GM23338 (cell line): ENCODE data around the gene EPS8L3. TPM values are rescaled to one million over a fixed set of nuclear protein-coding genes. Genes with fewer than 3 reads are reported as not detected.

Source experiments
- ATAC-seq: fragments of 200-7000 bp; cut with Tn5 transposase; 3 replicates; pipeline ENCODE4 v1.9.1; 2020
- DNase-seq: peaks from one replicate; pipeline ENCODE4 v3.0.0-alpha.2; 2015; ENCODE audit warnings: low spot score
- H2AFZ ChIP-seq: fragments of 200-600 bp; sonication (generic); 2 replicates; pipeline ENCODE4 v1.8.0; 2016; ENCODE audit warnings: antibody characterized with exemption, mild to moderate bottlenecking, moderate library complexity
- H3F3A ChIP-seq: fragments of 200-600 bp; sonication (generic); replicated peaks from 2 replicates; pipeline ENCODE4 v1.8.0; 2017; ENCODE audit warnings: antibody characterized with exemption, mixed run types, low read depth
- H3K27ac ChIP-seq: fragments of 200-600 bp; sonication (generic); 2 replicates; pipeline ENCODE4 v1.6.1; 2016; ENCODE audit warnings: low read depth
- H3K27me3 ChIP-seq: fragments of 200-600 bp; sonication (generic); 2 replicates; pipeline ENCODE4 v1.8.0; 2016; ENCODE audit warnings: mild to moderate bottlenecking, mixed run types, moderate library complexity; ENCODE audit not compliant: insufficient read depth
- H3K36me3 ChIP-seq: fragments of 200-600 bp; sonication (generic); 2 replicates; pipeline ENCODE4 v1.8.0; 2016; ENCODE audit warnings: mild to moderate bottlenecking; ENCODE audit not compliant: insufficient read depth
- H3K4me1 ChIP-seq: fragments of 200-600 bp; sonication (generic); 2 replicates; pipeline ENCODE4 v1.8.0; 2016; ENCODE audit warnings: mild to moderate bottlenecking, moderate library complexity; ENCODE audit not compliant: insufficient read depth
- H3K4me2 ChIP-seq: fragments of 200-600 bp; sonication (generic); 2 replicates; pipeline ENCODE4 v1.7.1; 2017; ENCODE audit warnings: mixed run types
- H3K4me3 ChIP-seq: fragments of 200-600 bp; sonication (generic); 2 replicates; pipeline ENCODE4 v1.6.1; 2016; ENCODE audit warnings: mixed run types
- H3K79me2 ChIP-seq: fragments of 200-600 bp; sonication (generic); replicated peaks from 2 replicates; pipeline ENCODE4 v1.8.0; 2017; ENCODE audit warnings: mild to moderate bottlenecking; ENCODE audit not compliant: insufficient read depth
- H3K9me2 ChIP-seq: fragments of 200-600 bp; sonication (generic); 2 replicates; pipeline ENCODE4 v1.8.0; 2017; ENCODE audit not compliant: insufficient read depth
- H4K20me1 ChIP-seq: fragments of 200-600 bp; sonication (generic); replicated peaks from 2 replicates; pipeline ENCODE4 v1.8.0; 2017; ENCODE audit warnings: mild to moderate bottlenecking; ENCODE audit not compliant: insufficient read depth
- H3K27ac Mint-ChIP-seq: 2 replicates; pipeline ENCODE4 v1.8.0; 2020; ENCODE audit warnings: inconsistent platforms, mild to moderate bottlenecking, moderate library complexity, mixed read lengths
- H3K27me3 Mint-ChIP-seq: 3 replicates; pipeline ENCODE4 v1.8.0; 2022; ENCODE audit warnings: low read depth, mild to moderate bottlenecking, moderate library complexity, mixed read lengths, inconsistent platforms; ENCODE audit not compliant: insufficient read depth, poor library complexity
- H3K36me3 Mint-ChIP-seq: 3 replicates; pipeline ENCODE4 v1.8.0; 2021; ENCODE audit warnings: low read depth, mild to moderate bottlenecking, inconsistent platforms, moderate library complexity, mixed read lengths
- H3K4me1 Mint-ChIP-seq: 3 replicates; pipeline ENCODE4 v1.8.0; 2020; ENCODE audit warnings: mild to moderate bottlenecking, inconsistent platforms, mixed read lengths
- H3K4me3 Mint-ChIP-seq: 3 replicates; pipeline ENCODE4 v1.8.0; 2021; ENCODE audit warnings: moderate library complexity, mild to moderate bottlenecking, inconsistent platforms, mixed read lengths
- H3K9me3 Mint-ChIP-seq: 3 replicates; pipeline ENCODE4 v1.8.0; 2020; ENCODE audit warnings: moderate library complexity, mild to moderate bottlenecking, inconsistent platforms, mixed read lengths
- CREB1 ChIP-seq: fragments of 250-450 bp; sonication (Bioruptor Pico); IDR thresholded peaks from 2 replicates; pipeline ENCODE4 v1.5.0; 2020; ENCODE audit warnings: low read depth, mild to moderate bottlenecking, moderate library complexity
- EZH2 ChIP-seq: fragments of 200-600 bp; sonication (generic); IDR thresholded peaks from one replicate; pipeline ENCODE4 v1.8.0; 2017; ENCODE audit warnings: antibody characterized with exemption, mild to moderate bottlenecking, low read depth; ENCODE audit not compliant: unreplicated experiment
- EZH2phosphoT487 ChIP-seq: fragments of 200-600 bp; sonication (generic); IDR thresholded peaks from one replicate; pipeline ENCODE4 v1.8.1; 2018; ENCODE audit warnings: antibody characterized with exemption; ENCODE audit not compliant: unreplicated experiment
- JUNB ChIP-seq: IDR thresholded peaks from one replicate; pipeline ENCODE4 v1.6.1; 2016; ENCODE audit warnings: antibody characterized with exemption; ENCODE audit not compliant: unreplicated experiment
- NANOG ChIP-seq: IDR thresholded peaks from 2 replicates; pipeline ENCODE4 v1.6.1; 2016; ENCODE audit warnings: antibody characterized with exemption, borderline replicate concordance
- POLR2AphosphoS5 ChIP-seq: IDR thresholded peaks from 2 replicates; pipeline ENCODE4 v1.6.1; 2016; ENCODE audit warnings: antibody characterized with exemption, low read depth
- STAT1 ChIP-seq: IDR thresholded peaks from one replicate; pipeline ENCODE4 v1.6.1; 2016; ENCODE audit warnings: antibody characterized with exemption; ENCODE audit not compliant: unreplicated experiment
- ZNF114 ChIP-seq: fragments of 250-450 bp; sonication (Bioruptor Pico); IDR thresholded peaks from 2 replicates; pipeline ENCODE4 v1.5.0; 2020; ENCODE audit warnings: mild to moderate bottlenecking, moderate library complexity
- polyA plus RNA-seq: library from polyadenylated mRNA; unstranded; fragments of >200 nt; fragmentation: Nextera tagmentation; extraction: Ambion mirVana; gene quantifications from 2 replicates; pipeline ENCODE4 v1.2.1, GENCODE V29; 2016
- total RNA-seq: library from RNA; depleted of rRNA; stranded (reverse); fragments of >200 nt; shearing (Covaris generic); gene quantifications from 2 replicates; pipeline ENCODE4 v1.2.3, GENCODE V29; 2014
- TF ChIP-seq, protein P1 (sequence below): IDR thresholded peaks from 2 replicates; pipeline ENCODE4 v1.6.1; 2016; ENCODE audit warnings: antibody characterized with exemption
- TF ChIP-seq, protein P2 (sequence below), 2 experiments: fragments of 200-600 bp in 1 of 2; sonication (generic) in 1 of 2; conservative IDR thresholded peaks; 2 replicates each; pipeline versions ENCODE4 v1.5.1 to v1.6.1; 2016 to 2017; ENCODE audit warnings: antibody characterized with exemption in 2 of 2, low read depth in 2 of 2, mild to moderate bottlenecking in 2 of 2, moderate library complexity in 1 of 2
- TF ChIP-seq, protein P3 (sequence below): fragments of 250-450 bp; sonication (Bioruptor Pico); IDR thresholded peaks from 2 replicates; pipeline ENCODE4 v1.5.0; 2020; ENCODE audit warnings: mild to moderate bottlenecking, moderate library complexity
- TF ChIP-seq, protein P4 (sequence below): IDR thresholded peaks from one replicate; pipeline ENCODE4 v1.6.1; 2018; ENCODE audit warnings: antibody characterized with exemption; ENCODE audit not compliant: unreplicated experiment

EPS8L3 gene
- total and polyA plus RNA-seq, 2 experiments from 2014 or later: not detected

DNA sequence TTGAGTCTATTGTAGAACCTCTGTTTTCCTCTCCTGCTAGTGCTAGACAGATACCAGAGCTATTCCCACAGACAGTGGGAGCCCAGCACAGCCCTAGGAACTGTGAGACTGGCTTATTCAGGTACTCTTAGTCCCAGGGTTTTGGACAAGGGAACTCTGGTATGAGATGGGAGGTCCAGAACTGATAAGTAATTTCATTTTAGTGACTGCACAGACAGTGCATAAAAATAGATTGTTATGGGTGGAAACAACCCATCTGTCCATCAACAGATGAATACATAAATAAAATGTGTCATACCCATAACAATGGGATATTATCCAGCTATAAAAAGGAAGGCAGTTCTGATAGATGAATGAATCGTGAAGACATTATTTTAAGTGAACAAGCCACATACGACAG, 9.0 kb downstream of the EPS8L3 start:
- TF ChIP-seq, protein P1, sequence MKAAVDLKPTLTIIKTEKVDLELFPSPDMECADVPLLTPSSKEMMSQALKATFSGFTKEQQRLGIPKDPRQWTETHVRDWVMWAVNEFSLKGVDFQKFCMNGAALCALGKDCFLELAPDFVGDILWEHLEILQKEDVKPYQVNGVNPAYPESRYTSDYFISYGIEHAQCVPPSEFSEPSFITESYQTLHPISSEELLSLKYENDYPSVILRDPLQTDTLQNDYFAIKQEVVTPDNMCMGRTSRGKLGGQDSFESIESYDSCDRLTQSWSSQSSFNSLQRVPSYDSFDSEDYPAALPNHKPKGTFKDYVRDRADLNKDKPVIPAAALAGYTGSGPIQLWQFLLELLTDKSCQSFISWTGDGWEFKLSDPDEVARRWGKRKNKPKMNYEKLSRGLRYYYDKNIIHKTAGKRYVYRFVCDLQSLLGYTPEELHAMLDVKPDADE: no peak
- TF ChIP-seq, protein P2, sequence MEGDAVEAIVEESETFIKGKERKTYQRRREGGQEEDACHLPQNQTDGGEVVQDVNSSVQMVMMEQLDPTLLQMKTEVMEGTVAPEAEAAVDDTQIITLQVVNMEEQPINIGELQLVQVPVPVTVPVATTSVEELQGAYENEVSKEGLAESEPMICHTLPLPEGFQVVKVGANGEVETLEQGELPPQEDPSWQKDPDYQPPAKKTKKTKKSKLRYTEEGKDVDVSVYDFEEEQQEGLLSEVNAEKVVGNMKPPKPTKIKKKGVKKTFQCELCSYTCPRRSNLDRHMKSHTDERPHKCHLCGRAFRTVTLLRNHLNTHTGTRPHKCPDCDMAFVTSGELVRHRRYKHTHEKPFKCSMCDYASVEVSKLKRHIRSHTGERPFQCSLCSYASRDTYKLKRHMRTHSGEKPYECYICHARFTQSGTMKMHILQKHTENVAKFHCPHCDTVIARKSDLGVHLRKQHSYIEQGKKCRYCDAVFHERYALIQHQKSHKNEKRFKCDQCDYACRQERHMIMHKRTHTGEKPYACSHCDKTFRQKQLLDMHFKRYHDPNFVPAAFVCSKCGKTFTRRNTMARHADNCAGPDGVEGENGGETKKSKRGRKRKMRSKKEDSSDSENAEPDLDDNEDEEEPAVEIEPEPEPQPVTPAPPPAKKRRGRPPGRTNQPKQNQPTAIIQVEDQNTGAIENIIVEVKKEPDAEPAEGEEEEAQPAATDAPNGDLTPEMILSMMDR (conservative IDR thresholded peaks at IDR 0.05; ENCODE audit: low read depth in 2 of 2): no peak
- TF ChIP-seq NANOG (no peak), POLR2AphosphoS5 (no peak), ZNF114 (CRISPR knock-in tag) (no peak), JUNB (no peak), STAT1 (no peak), EZH2 (no peak), EZH2phosphoT487 (no peak), CREB1 (CRISPR knock-in tag) (no peak)
- TF ChIP-seq, protein P3, sequence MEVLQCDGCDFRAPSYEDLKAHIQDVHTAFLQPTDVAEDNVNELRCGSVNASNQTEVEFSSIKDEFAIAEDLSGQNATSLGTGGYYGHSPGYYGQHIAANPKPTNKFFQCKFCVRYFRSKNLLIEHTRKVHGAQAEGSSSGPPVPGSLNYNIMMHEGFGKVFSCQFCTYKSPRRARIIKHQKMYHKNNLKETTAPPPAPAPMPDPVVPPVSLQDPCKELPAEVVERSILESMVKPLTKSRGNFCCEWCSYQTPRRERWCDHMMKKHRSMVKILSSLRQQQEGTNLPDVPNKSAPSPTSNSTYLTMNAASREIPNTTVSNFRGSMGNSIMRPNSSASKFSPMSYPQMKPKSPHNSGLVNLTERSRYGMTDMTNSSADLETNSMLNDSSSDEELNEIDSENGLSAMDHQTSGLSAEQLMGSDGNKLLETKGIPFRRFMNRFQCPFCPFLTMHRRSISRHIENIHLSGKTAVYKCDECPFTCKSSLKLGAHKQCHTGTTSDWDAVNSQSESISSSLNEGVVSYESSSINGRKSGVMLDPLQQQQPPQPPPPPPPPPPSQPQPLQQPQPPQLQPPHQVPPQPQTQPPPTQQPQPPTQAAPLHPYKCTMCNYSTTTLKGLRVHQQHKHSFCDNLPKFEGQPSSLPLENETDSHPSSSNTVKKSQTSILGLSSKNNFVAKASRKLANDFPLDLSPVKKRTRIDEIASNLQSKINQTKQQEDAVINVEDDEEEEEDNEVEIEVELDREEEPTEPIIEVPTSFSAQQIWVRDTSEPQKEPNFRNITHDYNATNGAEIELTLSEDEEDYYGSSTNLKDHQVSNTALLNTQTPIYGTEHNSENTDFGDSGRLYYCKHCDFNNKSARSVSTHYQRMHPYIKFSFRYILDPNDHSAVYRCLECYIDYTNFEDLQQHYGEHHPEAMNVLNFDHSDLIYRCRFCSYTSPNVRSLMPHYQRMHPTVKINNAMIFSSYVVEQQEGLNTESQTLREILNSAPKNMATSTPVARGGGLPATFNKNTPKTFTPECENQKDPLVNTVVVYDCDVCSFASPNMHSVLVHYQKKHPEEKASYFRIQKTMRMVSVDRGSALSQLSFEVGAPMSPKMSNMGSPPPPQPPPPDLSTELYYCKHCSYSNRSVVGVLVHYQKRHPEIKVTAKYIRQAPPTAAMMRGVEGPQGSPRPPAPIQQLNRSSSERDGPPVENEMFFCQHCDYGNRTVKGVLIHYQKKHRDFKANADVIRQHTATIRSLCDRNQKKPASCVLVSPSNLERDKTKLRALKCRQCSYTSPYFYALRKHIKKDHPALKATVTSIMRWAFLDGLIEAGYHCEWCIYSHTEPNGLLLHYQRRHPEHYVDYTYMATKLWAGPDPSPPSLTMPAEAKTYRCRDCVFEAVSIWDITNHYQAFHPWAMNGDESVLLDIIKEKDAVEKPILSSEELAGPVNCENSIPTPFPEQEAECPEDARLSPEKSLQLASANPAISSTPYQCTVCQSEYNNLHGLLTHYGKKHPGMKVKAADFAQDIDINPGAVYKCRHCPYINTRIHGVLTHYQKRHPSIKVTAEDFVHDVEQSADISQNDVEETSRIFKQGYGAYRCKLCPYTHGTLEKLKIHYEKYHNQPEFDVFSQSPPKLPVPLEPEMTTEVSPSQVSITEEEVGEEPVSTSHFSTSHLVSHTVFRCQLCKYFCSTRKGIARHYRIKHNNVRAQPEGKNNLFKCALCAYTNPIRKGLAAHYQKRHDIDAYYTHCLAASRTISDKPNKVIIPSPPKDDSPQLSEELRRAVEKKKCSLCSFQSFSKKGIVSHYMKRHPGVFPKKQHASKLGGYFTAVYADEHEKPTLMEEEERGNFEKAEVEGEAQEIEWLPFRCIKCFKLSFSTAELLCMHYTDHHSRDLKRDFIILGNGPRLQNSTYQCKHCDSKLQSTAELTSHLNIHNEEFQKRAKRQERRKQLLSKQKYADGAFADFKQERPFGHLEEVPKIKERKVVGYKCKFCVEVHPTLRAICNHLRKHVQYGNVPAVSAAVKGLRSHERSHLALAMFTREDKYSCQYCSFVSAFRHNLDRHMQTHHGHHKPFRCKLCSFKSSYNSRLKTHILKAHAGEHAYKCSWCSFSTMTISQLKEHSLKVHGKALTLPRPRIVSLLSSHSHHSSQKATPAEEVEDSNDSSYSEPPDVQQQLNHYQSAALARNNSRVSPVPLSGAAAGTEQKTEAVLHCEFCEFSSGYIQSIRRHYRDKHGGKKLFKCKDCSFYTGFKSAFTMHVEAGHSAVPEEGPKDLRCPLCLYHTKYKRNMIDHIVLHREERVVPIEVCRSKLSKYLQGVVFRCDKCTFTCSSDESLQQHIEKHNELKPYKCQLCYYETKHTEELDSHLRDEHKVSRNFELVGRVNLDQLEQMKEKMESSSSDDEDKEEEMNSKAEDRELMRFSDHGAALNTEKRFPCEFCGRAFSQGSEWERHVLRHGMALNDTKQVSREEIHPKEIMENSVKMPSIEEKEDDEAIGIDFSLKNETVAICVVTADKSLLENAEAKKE (CRISPR knock-in tag): no peak
- TF ChIP-seq, protein P4, sequence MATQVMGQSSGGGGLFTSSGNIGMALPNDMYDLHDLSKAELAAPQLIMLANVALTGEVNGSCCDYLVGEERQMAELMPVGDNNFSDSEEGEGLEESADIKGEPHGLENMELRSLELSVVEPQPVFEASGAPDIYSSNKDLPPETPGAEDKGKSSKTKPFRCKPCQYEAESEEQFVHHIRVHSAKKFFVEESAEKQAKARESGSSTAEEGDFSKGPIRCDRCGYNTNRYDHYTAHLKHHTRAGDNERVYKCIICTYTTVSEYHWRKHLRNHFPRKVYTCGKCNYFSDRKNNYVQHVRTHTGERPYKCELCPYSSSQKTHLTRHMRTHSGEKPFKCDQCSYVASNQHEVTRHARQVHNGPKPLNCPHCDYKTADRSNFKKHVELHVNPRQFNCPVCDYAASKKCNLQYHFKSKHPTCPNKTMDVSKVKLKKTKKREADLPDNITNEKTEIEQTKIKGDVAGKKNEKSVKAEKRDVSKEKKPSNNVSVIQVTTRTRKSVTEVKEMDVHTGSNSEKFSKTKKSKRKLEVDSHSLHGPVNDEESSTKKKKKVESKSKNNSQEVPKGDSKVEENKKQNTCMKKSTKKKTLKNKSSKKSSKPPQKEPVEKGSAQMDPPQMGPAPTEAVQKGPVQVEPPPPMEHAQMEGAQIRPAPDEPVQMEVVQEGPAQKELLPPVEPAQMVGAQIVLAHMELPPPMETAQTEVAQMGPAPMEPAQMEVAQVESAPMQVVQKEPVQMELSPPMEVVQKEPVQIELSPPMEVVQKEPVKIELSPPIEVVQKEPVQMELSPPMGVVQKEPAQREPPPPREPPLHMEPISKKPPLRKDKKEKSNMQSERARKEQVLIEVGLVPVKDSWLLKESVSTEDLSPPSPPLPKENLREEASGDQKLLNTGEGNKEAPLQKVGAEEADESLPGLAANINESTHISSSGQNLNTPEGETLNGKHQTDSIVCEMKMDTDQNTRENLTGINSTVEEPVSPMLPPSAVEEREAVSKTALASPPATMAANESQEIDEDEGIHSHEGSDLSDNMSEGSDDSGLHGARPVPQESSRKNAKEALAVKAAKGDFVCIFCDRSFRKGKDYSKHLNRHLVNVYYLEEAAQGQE: no peak
- Mint-ChIP-seq H3K9me3 (peaks cover 5% of the 10 kb centered on the region), H3K36me3 (no peaks in the 10 kb centered on the region; the same call in 2 of the 3 replicates), H3K4me3 (no peak overlapping the region), H3K27me3 (peaks cover 12% of the 10 kb centered on the region), H3K27ac (no peak overlapping the region), H3K4me1 (no peaks in the 10 kb centered on the region)
- H3K27ac ChIP-seq: no peak overlapping the region
- H3F3A ChIP-seq: no peaks in the 10 kb centered on the region
- no peak overlapping the region for H3K4me2 ChIP-seq
- ATAC-seq (no peak), DNase-seq (no peak)
- H3K36me3 ChIP-seq: no peaks in the 10 kb centered on the region
- no peaks in the 10 kb centered on the region for H4K20me1 ChIP-seq
- H3K4me1 ChIP-seq: no peaks in the 10 kb centered on the region
- no peaks in the 10 kb centered on the region for H3K9me2 ChIP-seq
- no peak overlapping the region for H2AFZ ChIP-seq
- no peak overlapping the region for H3K4me3 ChIP-seq
- H3K27me3 ChIP-seq: no peaks in the 10 kb centered on the region
- no peaks in the 10 kb centered on the region for H3K79me2 ChIP-seq
